GM19239 (cell line): ENCODE results near the gene NR5A2.

Experiments
- DNase-seq: peaks from one replicate; pipeline ENCODE4 v3.0.0; 2011; ENCODE audit warnings: low spot score; ENCODE audit not compliant: insufficient read length
- FAIRE-seq: peaks from 2 replicates; lab custom pipeline; 2011; peaks lifted over from hg19 to GRCh38; lab: Jason Lieb, UNC

Gene NR5A2

DNA sequence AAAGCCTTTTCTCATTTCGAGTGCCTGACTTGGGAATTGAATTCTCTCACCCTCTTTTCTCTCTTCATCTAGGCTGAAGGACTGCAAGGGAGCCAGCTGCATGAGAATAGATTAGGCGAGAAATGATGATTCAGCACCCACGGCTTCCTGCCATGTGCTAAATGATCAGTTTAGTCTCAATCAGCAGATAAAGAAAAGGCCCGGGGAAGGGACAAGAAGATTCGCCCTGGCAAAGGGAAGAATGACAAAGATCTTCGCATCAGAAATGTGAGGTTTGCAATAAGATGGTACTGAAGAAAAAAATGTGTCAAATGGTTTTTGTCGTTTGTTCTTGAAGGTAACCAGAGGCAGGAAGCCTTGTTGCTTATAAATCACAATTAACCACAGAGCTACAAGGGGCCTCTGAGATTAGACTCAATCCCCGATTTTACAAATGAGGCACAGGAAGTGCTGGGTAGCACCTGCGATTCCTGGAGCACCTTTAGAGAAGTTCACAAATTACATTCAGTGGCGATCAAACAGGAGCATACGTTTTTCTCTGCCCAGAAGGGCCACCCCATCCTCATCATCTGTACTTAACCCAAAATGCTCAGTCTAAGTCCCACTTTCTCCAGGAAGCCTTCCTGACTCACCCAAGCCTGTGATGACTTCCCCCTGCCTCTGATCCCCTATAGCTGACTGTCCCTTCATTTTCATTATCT, 198.9 kb downstream of the NR5A2 start:
- no peak for DNase-seq
- no peak for FAIRE-seq

DNA sequence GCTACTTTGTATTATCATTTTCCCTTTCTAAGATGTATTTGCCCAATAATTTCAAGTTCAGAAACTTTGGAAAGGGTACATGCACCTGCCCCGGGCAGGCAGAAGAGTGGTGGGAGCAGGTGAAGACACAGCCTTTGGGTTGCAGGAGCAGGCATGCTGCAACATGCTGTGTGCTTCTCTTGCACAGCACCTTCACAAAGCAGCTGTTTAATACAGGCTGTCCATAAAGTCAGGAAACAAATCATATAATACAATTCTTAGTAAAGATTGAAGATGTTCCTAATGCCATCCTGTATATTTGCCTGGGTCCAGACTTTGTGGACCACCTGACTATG, 199.4 kb downstream of the NR5A2 start:
- DNase-seq (no peak), FAIRE-seq (no peak)
